ENCODE measurements around the gene MBNL2.

MBNL2 gene

GRCh38 chr13:97395447-97396136 is 173.5 kb downstream of the MBNL2 start:
- Histone ChIP-seq H2AK5ac (ENCODE audit: low read depth, low read length) (no peak overlapping the region), H3K9ac (ENCODE audit: low read depth, low read length, poor library complexity) (no peak overlapping the region), H3K9me3 (replicated peaks in 1 of 2; ENCODE audit: control insufficient read depth in 2 of 2, insufficient read depth in 1 of 2, low read depth in 1 of 2, low read length in 2 of 2) (no peaks in the 10 kb centered on the region), H2BK5ac (ENCODE audit: low read length) (no peak overlapping the region), H2BK12ac (ENCODE audit: low read length) (no peak overlapping the region), H3K18ac (ENCODE audit: low read length) (no peak overlapping the region), H3K4ac (ENCODE audit: low read length) (no peak overlapping the region), H3K36me3 (replicated peaks in 1 of 2; ENCODE audit: control insufficient read depth in 2 of 2, insufficient read depth in 2 of 2, low read length in 2 of 2) (peaks cover 0 to 9% of the 10 kb centered on the region in 2 donors), H3K27me3 (ENCODE audit: control insufficient read depth in 3 of 3, insufficient read depth in 3 of 3, low read depth in 1 of 3, low read length in 3 of 3) (no peaks in the 10 kb centered on the region), H3K23ac (ENCODE audit: low read depth, low read length, poor library complexity) (no peak overlapping the region), H3K27ac (replicated peaks; ENCODE audit: low read length) (no peak overlapping the region), H3K14ac (ENCODE audit: low read length) (no peak overlapping the region), H3K4me2 (ENCODE audit: insufficient read depth, low read length, poor library complexity, severe bottlenecking) (no peak overlapping the region), H2AFZ (ENCODE audit: low read length) (no peak overlapping the region), H3K4me1 (ENCODE audit: control insufficient read depth in 2 of 2, insufficient read depth in 1 of 2, low read depth in 1 of 2, low read length in 2 of 2) (no peaks in the 10 kb centered on the region), H4K8ac (ENCODE audit: low read depth, low read length) (no peak overlapping the region), H2BK15ac (ENCODE audit: low read length) (no peak overlapping the region), H4K91ac (ENCODE audit: low read depth, low read length, poor library complexity) (no peak overlapping the region), H2BK120ac (ENCODE audit: low read depth, low read length) (no peak overlapping the region), H3K79me1 (ENCODE audit: low read depth, low read length) (no peaks in the 10 kb centered on the region), H3K4me3 (ENCODE audit: low read length in 2 of 2) (no peak overlapping the region)
- DNase-seq (ENCODE audit: low spot score), result no peak
- no CpG with 5 or more reads among the region's 4 CpGs for WGBS, 2 donors (ENCODE audit: extremely low coverage in 2 of 2, insufficient read length in 2 of 2, insufficient replicate concordance in 1 of 2)

GRCh38 chr13:97397267-97397666 is 175.1 kb downstream of the MBNL2 start:
- H3K4ac ChIP-seq (ENCODE audit: low read length), result no peak overlapping the region
- H3K79me1 ChIP-seq (ENCODE audit: low read depth, low read length), result no peaks in the 10 kb centered on the region
- no peak overlapping the region for H4K8ac ChIP-seq (ENCODE audit: low read depth, low read length)
- H2BK5ac ChIP-seq (ENCODE audit: low read length), result no peak overlapping the region
- no peak overlapping the region for H3K9ac ChIP-seq (ENCODE audit: low read depth, low read length, poor library complexity)
- H2BK12ac ChIP-seq (ENCODE audit: low read length), result no peak overlapping the region
- H2AK5ac ChIP-seq (ENCODE audit: low read depth, low read length), result no peak overlapping the region
- H3K4me2 ChIP-seq (ENCODE audit: insufficient read depth, low read length, poor library complexity, severe bottlenecking), result no peak overlapping the region
- no peak overlapping the region for H3K23ac ChIP-seq (ENCODE audit: low read depth, low read length, poor library complexity)
- DNase-seq (ENCODE audit: low spot score), result no peak
- H2AFZ ChIP-seq (ENCODE audit: low read length), result no peak overlapping the region
- H3K9me3 ChIP-seq (replicated peaks in 1 of 2; ENCODE audit: control insufficient read depth in 2 of 2, insufficient read depth in 1 of 2, low read depth in 1 of 2, low read length in 2 of 2), result no peaks in the 10 kb centered on the region
- H3K14ac ChIP-seq (ENCODE audit: low read length), result no peak overlapping the region
- no peaks in the 10 kb centered on the region for H3K27me3 ChIP-seq (ENCODE audit: control insufficient read depth in 3 of 3, insufficient read depth in 3 of 3, low read depth in 1 of 3, low read length in 3 of 3)
- no peak overlapping the region for H2BK15ac ChIP-seq (ENCODE audit: low read length)
- no peak overlapping the region for H4K91ac ChIP-seq (ENCODE audit: low read depth, low read length, poor library complexity)
- no CpG with 5 or more reads among the region's 10 CpGs for WGBS, 2 donors (ENCODE audit: extremely low coverage in 2 of 2, insufficient read length in 2 of 2, insufficient replicate concordance in 1 of 2)
- H3K18ac ChIP-seq (ENCODE audit: low read length), result no peak overlapping the region
- no peaks in the 10 kb centered on the region for H3K4me1 ChIP-seq (ENCODE audit: control insufficient read depth in 2 of 2, insufficient read depth in 1 of 2, low read depth in 1 of 2, low read length in 2 of 2)
- no peak overlapping the region for H2BK120ac ChIP-seq (ENCODE audit: low read depth, low read length)
- H3K4me3 ChIP-seq (ENCODE audit: low read length in 2 of 2), result no peak overlapping the region
- H3K36me3 ChIP-seq (replicated peaks in 1 of 2; ENCODE audit: control insufficient read depth in 2 of 2, insufficient read depth in 2 of 2, low read length in 2 of 2), result no peaks in the 10 kb centered on the region
- H3K27ac ChIP-seq (replicated peaks; ENCODE audit: low read length), result no peak overlapping the region

GRCh38 chr13:97401421-97401820 is 179.3 kb downstream of the MBNL2 start:
- no peak overlapping the region for H4K8ac ChIP-seq (ENCODE audit: low read depth, low read length)
- H3K14ac ChIP-seq (ENCODE audit: low read length), result no peak overlapping the region
- H3K4me1 ChIP-seq (ENCODE audit: control insufficient read depth in 2 of 2, insufficient read depth in 1 of 2, low read depth in 1 of 2, low read length in 2 of 2), result no peaks in the 10 kb centered on the region
- H2AFZ ChIP-seq (ENCODE audit: low read length), result no peak overlapping the region
- no peaks in the 10 kb centered on the region for H3K9me3 ChIP-seq (replicated peaks in 1 of 2; ENCODE audit: control insufficient read depth in 2 of 2, insufficient read depth in 1 of 2, low read depth in 1 of 2, low read length in 2 of 2)
- H3K9ac ChIP-seq (ENCODE audit: low read depth, low read length, poor library complexity), result no peak overlapping the region
- no peaks in the 10 kb centered on the region for H3K27me3 ChIP-seq (ENCODE audit: control insufficient read depth in 3 of 3, insufficient read depth in 3 of 3, low read depth in 1 of 3, low read length in 3 of 3)
- H3K79me1 ChIP-seq (ENCODE audit: low read depth, low read length), result no peaks in the 10 kb centered on the region
- H2BK12ac ChIP-seq (ENCODE audit: low read length), result no peak overlapping the region
- no peak overlapping the region for H4K91ac ChIP-seq (ENCODE audit: low read depth, low read length, poor library complexity)
- H2BK120ac ChIP-seq (ENCODE audit: low read depth, low read length), result no peak overlapping the region
- H3K4me3 ChIP-seq (ENCODE audit: low read length in 2 of 2), result no peak overlapping the region
- H2BK5ac ChIP-seq (ENCODE audit: low read length), result no peak overlapping the region
- no peak overlapping the region for H3K27ac ChIP-seq (replicated peaks; ENCODE audit: low read length)
- DNase-seq (ENCODE audit: low spot score), result no peak
- no peaks in the 10 kb centered on the region for H3K36me3 ChIP-seq (replicated peaks in 1 of 2; ENCODE audit: control insufficient read depth in 2 of 2, insufficient read depth in 2 of 2, low read length in 2 of 2)
- no peak overlapping the region for H2BK15ac ChIP-seq (ENCODE audit: low read length)
- no peak overlapping the region for H3K23ac ChIP-seq (ENCODE audit: low read depth, low read length, poor library complexity)
- H2AK5ac ChIP-seq (ENCODE audit: low read depth, low read length), result no peak overlapping the region
- no peak overlapping the region for H3K4me2 ChIP-seq (ENCODE audit: insufficient read depth, low read length, poor library complexity, severe bottlenecking)
- H3K18ac ChIP-seq (ENCODE audit: low read length), result no peak overlapping the region
- WGBS, 2 donors (ENCODE audit: extremely low coverage in 2 of 2, insufficient read length in 2 of 2, insufficient replicate concordance in 1 of 2), result no CpG with 5 or more reads among the region's 3 CpGs
- H3K4ac ChIP-seq (ENCODE audit: low read length), result no peak overlapping the region

- no peak for DNase-seq (ENCODE audit: low spot score)
- no peak overlapping the region for H2BK5ac ChIP-seq (ENCODE audit: low read length)
- no peak overlapping the region for H3K27ac ChIP-seq (replicated peaks; ENCODE audit: low read length)
- no peaks in the 10 kb centered on the region for H3K9me3 ChIP-seq (replicated peaks in 1 of 2; ENCODE audit: control insufficient read depth in 2 of 2, insufficient read depth in 1 of 2, low read depth in 1 of 2, low read length in 2 of 2)
- no peak overlapping the region for H3K18ac ChIP-seq (ENCODE audit: low read length)
- H3K4me1 ChIP-seq (ENCODE audit: control insufficient read depth in 2 of 2, insufficient read depth in 1 of 2, low read depth in 1 of 2, low read length in 2 of 2), result no peaks in the 10 kb centered on the region
- no peaks in the 10 kb centered on the region for H3K27me3 ChIP-seq (ENCODE audit: control insufficient read depth in 3 of 3, insufficient read depth in 3 of 3, low read depth in 1 of 3, low read length in 3 of 3)
- no peak overlapping the region for H3K14ac ChIP-seq (ENCODE audit: low read length)
- H2BK15ac ChIP-seq (ENCODE audit: low read length), result no peak overlapping the region
- no peak overlapping the region for H4K8ac ChIP-seq (ENCODE audit: low read depth, low read length)
- no CpG with 5 or more reads among the region's 3 CpGs for WGBS, 2 donors (ENCODE audit: extremely low coverage in 2 of 2, insufficient read length in 2 of 2, insufficient replicate concordance in 1 of 2)
- no peak overlapping the region for H3K4ac ChIP-seq (ENCODE audit: low read length)
- H3K79me1 ChIP-seq (ENCODE audit: low read depth, low read length), result no peaks in the 10 kb centered on the region
- H2AK5ac ChIP-seq (ENCODE audit: low read depth, low read length), result no peak overlapping the region
- H3K23ac ChIP-seq (ENCODE audit: low read depth, low read length, poor library complexity), result no peak overlapping the region
- H2AFZ ChIP-seq (ENCODE audit: low read length), result no peak overlapping the region
- no peaks in the 10 kb centered on the region for H3K36me3 ChIP-seq (replicated peaks in 1 of 2; ENCODE audit: control insufficient read depth in 2 of 2, insufficient read depth in 2 of 2, low read length in 2 of 2)
- no peak overlapping the region for H3K4me2 ChIP-seq (ENCODE audit: insufficient read depth, low read length, poor library complexity, severe bottlenecking)
- H2BK12ac ChIP-seq (ENCODE audit: low read length), result no peak overlapping the region
- H2BK120ac ChIP-seq (ENCODE audit: low read depth, low read length), result no peak overlapping the region
- no peak overlapping the region for H4K91ac ChIP-seq (ENCODE audit: low read depth, low read length, poor library complexity)
- no peak overlapping the region for H3K9ac ChIP-seq (ENCODE audit: low read depth, low read length, poor library complexity)
- H3K4me3 ChIP-seq (ENCODE audit: low read length in 2 of 2), result no peak overlapping the region
These were observed 182.0 kb downstream of the MBNL2 start for GRCh38 chr13:97403893-97404750.

All from neuronal stem cell (in vitro differentiated cells).